GM10847 (cell line): ENCODE data around the gene GPC3.

Experiments used
- POLR2A ChIP-seq: IDR thresholded peaks from 2 replicates; pipeline ENCODE4 v1.6.1; 2011; ENCODE audit not compliant: insufficient read length; ENCODE audit errors: extremely low read depth

The GPC3 gene

GRCh38 chrX:133857640-133858269, 127.6 kb downstream of the GPC3 start:
- TF ChIP-seq POLR2A = no peak

- no peak for TF ChIP-seq POLR2A
These were observed 128.6 kb downstream of the GPC3 start for GRCh38 chrX:133856819-133857218.

GRCh38 chrX:133854290-133854689, 131.1 kb downstream of the GPC3 start:
- TF ChIP-seq POLR2A = no peak

GRCh38 chrX:133852837-133853356, 132.5 kb downstream of the GPC3 start:
- no peak for TF ChIP-seq POLR2A

- no peak for TF ChIP-seq POLR2A
These were observed 133.0 kb downstream of the GPC3 start for GRCh38 chrX:133852401-133852800.

GRCh38 chrX:133850399-133850798, 135.0 kb downstream of the GPC3 start:
- TF ChIP-seq POLR2A = no peak

GRCh38 chrX:133849676-133850075, 135.7 kb downstream of the GPC3 start:
- no peak for TF ChIP-seq POLR2A

- no peak for TF ChIP-seq POLR2A
These were observed 137.9 kb downstream of the GPC3 start for GRCh38 chrX:133847340-133847994.

- no peak for TF ChIP-seq POLR2A
These were observed 139.1 kb downstream of the GPC3 start for GRCh38 chrX:133846311-133846710.

GRCh38 chrX:133840415-133840814, 145.0 kb downstream of the GPC3 start:
- no peak for TF ChIP-seq POLR2A

- TF ChIP-seq POLR2A = no peak
These were observed 146.4 kb downstream of the GPC3 start for GRCh38 chrX:133838761-133839676.

- TF ChIP-seq POLR2A = no peak
These were observed 148.3 kb downstream of the GPC3 start for GRCh38 chrX:133837091-133837490.

GRCh38 chrX:133836561-133836960, 148.8 kb downstream of the GPC3 start:
- TF ChIP-seq POLR2A = no peak

GRCh38 chrX:133834771-133835170, 150.6 kb downstream of the GPC3 start:
- TF ChIP-seq POLR2A = no peak

- TF ChIP-seq POLR2A = no peak
These were observed 165.8 kb downstream of the GPC3 start for GRCh38 chrX:133819546-133819945.

GRCh38 chrX:133818019-133818418, 167.4 kb downstream of the GPC3 start:
- TF ChIP-seq POLR2A = no peak

GRCh38 chrX:133815496-133815895, 169.9 kb downstream of the GPC3 start:
- TF ChIP-seq POLR2A = no peak
